LNCaP clone FGC (cell line): Measurements from ENCODE around the gene PYROXD2.

Experiments used
- DNase-seq: peaks from one replicate; pipeline ENCODE4 v3.0.0-alpha.2; 2011; ENCODE audit warnings: low read depth
- H3K4me3 ChIP-seq: 2 replicates; pipeline ENCODE4 v1.5.1; 2011; ENCODE audit warnings: mild to moderate bottlenecking, low read depth, low read length, control low read depth
- CTCF ChIP-seq: IDR thresholded peaks from 2 replicates; pipeline ENCODE4 v1.5.1; 2012; ENCODE audit warnings: mild to moderate bottlenecking; ENCODE audit not compliant: control insufficient read depth, insufficient read depth; ENCODE audit errors: extremely low read depth

The PYROXD2 gene

GRCh38 chr10:98433881-98434732 lies 19.1 kb upstream of the PYROXD2 start:
- H3K4me3 ChIP-seq: no peak overlapping the region
- no peak for TF ChIP-seq CTCF
- DNase-seq: no peak

GRCh38 chr10:98433371-98433770 lies 18.4 kb upstream of the PYROXD2 start:
- no peak for DNase-seq

GRCh38 chr10:98432330-98432729 lies 17.3 kb upstream of the PYROXD2 start:
- H3K4me3 ChIP-seq: no peak overlapping the region
- no peak for DNase-seq
- TF ChIP-seq CTCF: no peak

More at GRCh38 chr10:98433371-98433770, 18.4 kb upstream of the PYROXD2 start:
- no peak overlapping the region for H3K4me3 ChIP-seq
- no peak for TF ChIP-seq CTCF

GRCh38 chr10:98431016-98431415 lies 16.0 kb upstream of the PYROXD2 start:
- no peak overlapping the region for H3K4me3 ChIP-seq
- no peak for TF ChIP-seq CTCF
- DNase-seq: no peak

GRCh38 chr10:98430427-98430826 lies 15.4 kb upstream of the PYROXD2 start:
- no peak for TF ChIP-seq CTCF
- DNase-seq: no peak
- H3K4me3 ChIP-seq: no peak overlapping the region

GRCh38 chr10:98429320-98430072 lies 14.5 kb upstream of the PYROXD2 start:
- no peak overlapping the region for H3K4me3 ChIP-seq
- no peak for DNase-seq
- no peak for TF ChIP-seq CTCF
